ENCODE measurements around the gene PLA2G5.

PLA2G5 gene

GRCh38 chr1:20136249-20136648, 66.3 kb downstream of the PLA2G5 start:
- no peak for DNase-seq (ENCODE audit: low read depth)
- H3K4me3 ChIP-seq (ENCODE audit: low read depth, low read length) = no peak overlapping the region
- TF ChIP-seq POLR2A (IDR thresholded peaks at IDR 0.05; ENCODE audit: extremely low read depth, insufficient read length) (no peak), MYC (IDR thresholded peaks at IDR 0.05; ENCODE audit: low read depth, low read length) (no peak), CTCF (IDR thresholded peaks at IDR 0.05; ENCODE audit: low read depth, low read length) (no peak), MAX (IDR thresholded peaks at IDR 0.05; ENCODE audit: low read depth, low read length) (no peak)

GRCh38 chr1:20137055-20137454, 67.1 kb downstream of the PLA2G5 start:
- no peak for TF ChIP-seq CTCF (IDR thresholded peaks at IDR 0.05; ENCODE audit: low read depth, low read length)
- no peak for TF ChIP-seq MAX (IDR thresholded peaks at IDR 0.05; ENCODE audit: low read depth, low read length)
- TF ChIP-seq POLR2A (IDR thresholded peaks at IDR 0.05; ENCODE audit: extremely low read depth, insufficient read length) = no peak
- TF ChIP-seq MYC (IDR thresholded peaks at IDR 0.05; ENCODE audit: low read depth, low read length) = no peak
- no peak for DNase-seq (ENCODE audit: low read depth)
- H3K4me3 ChIP-seq (ENCODE audit: low read depth, low read length) = no peak overlapping the region

- no peak for DNase-seq (ENCODE audit: low read depth)
- TF ChIP-seq MYC (IDR thresholded peaks at IDR 0.05; ENCODE audit: low read depth, low read length) (no peak), POLR2A (IDR thresholded peaks at IDR 0.05; ENCODE audit: extremely low read depth, insufficient read length) (no peak), CTCF (IDR thresholded peaks at IDR 0.05; ENCODE audit: low read depth, low read length) (no peak), MAX (IDR thresholded peaks at IDR 0.05; ENCODE audit: low read depth, low read length) (no peak)
- no peak overlapping the region for H3K4me3 ChIP-seq (ENCODE audit: low read depth, low read length)
Measured at GRCh38 chr1:20137604-20138003, 67.6 kb downstream of the PLA2G5 start.

GRCh38 chr1:20138346-20138745, 68.4 kb downstream of the PLA2G5 start:
- no peak for TF ChIP-seq CTCF (IDR thresholded peaks at IDR 0.05; ENCODE audit: low read depth, low read length)
- no peak for TF ChIP-seq POLR2A (IDR thresholded peaks at IDR 0.05; ENCODE audit: extremely low read depth, insufficient read length)
- no peak for TF ChIP-seq MYC (IDR thresholded peaks at IDR 0.05; ENCODE audit: low read depth, low read length)
- no peak for TF ChIP-seq MAX (IDR thresholded peaks at IDR 0.05; ENCODE audit: low read depth, low read length)
- no peak overlapping the region for H3K4me3 ChIP-seq (ENCODE audit: low read depth, low read length)
- no peak for DNase-seq (ENCODE audit: low read depth)

GRCh38 chr1:20138961-20139550, 69.1 kb downstream of the PLA2G5 start, which contains the start of gene PLA2G2F:
TSS of gene PLA2G2F (plus strand) at chr1:20139323. CDS start at chr1:20139428, 105 bp downstream.
- no peak for DNase-seq (ENCODE audit: low read depth)
- TF ChIP-seq POLR2A (IDR thresholded peaks at IDR 0.05; ENCODE audit: extremely low read depth, insufficient read length) (no peak), CTCF (IDR thresholded peaks at IDR 0.05; ENCODE audit: low read depth, low read length) (no peak), MAX (IDR thresholded peaks at IDR 0.05; ENCODE audit: low read depth, low read length) (no peak), MYC (IDR thresholded peaks at IDR 0.05; ENCODE audit: low read depth, low read length) (no peak)

More at GRCh38 chr1:20138961-20139550, 69.1 kb downstream of the PLA2G5 start, which contains the start of gene PLA2G2F:
- no peak within 1 kb of the TSS for H3K4me3 ChIP-seq (ENCODE audit: low read depth, low read length)

All from NB4 (cell line).